Effector memory CD8-positive, alpha-beta T cell (primary cell): ENCODE data around the gene OR2M7.
"Not testable (repeated sequence)": the region's sequence is repeated elsewhere in the genome, so short reads cannot be mapped to it uniquely, and the experiment has no call there.

Experiments
- ATAC-seq: fragments of 150-1000 bp; cut with Tn5 transposase; replicated peaks from 2 replicates; pipeline ENCODE4 v1.10.0; 2021; ENCODE audit warnings: mild to moderate bottlenecking, moderate library complexity
- DNase-seq, 3 experiments: peaks; one replicate each; pipeline ENCODE4 v3.0.0; 2021
- H3K27ac Mint-ChIP-seq, 2 donors: one replicate each; pipeline ENCODE4 v1.8.0; 2022; ENCODE audit warnings: mild to moderate bottlenecking in 2 of 2, mixed read lengths in 2 of 2, moderate library complexity in 2 of 2
- H3K27me3 Mint-ChIP-seq, 2 donors: one replicate each; pipeline ENCODE4 v1.8.0; 2022; ENCODE audit warnings: mixed read lengths in 2 of 2
- H3K36me3 Mint-ChIP-seq: one replicate; pipeline ENCODE4 v1.8.0; 2022; ENCODE audit warnings: mild to moderate bottlenecking, moderate library complexity, mixed read lengths; ENCODE audit not compliant: insufficient read depth
- H3K4me1 Mint-ChIP-seq, 2 donors: one replicate each; pipeline ENCODE4 v1.8.0; 2022; ENCODE audit warnings: low read depth in 2 of 2, mixed read lengths in 2 of 2
- H3K4me3 Mint-ChIP-seq, 2 donors: one replicate each; pipeline ENCODE4 v1.8.0; 2022; ENCODE audit warnings: mild to moderate bottlenecking in 2 of 2, mixed read lengths in 2 of 2, moderate library complexity in 2 of 2
- H3K9me3 Mint-ChIP-seq, 2 donors: one replicate each; pipeline ENCODE4 v1.8.0; 2022; ENCODE audit warnings: mixed read lengths in 2 of 2
- total RNA-seq, 9 experiments: gene quantifications; one replicate each; lab custom pipeline; 2026; lab: John Stamatoyannopoulos, UW

OR2M7 gene, protein sequence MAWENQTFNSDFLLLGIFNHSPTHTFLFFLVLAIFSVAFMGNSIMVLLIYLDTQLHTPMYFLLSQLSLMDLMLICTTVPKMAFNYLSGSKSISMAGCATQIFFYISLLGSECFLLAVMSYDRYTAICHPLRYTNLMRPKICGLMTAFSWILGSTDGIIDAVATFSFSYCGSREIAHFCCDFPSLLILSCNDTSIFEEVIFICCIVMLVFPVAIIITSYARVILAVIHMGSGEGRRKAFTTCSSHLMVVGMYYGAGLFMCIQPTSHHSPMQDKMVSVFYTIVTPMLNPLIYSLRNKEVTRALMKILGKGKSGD
- 0 reads per million in 9 experiments for total RNA-seq

DNA sequence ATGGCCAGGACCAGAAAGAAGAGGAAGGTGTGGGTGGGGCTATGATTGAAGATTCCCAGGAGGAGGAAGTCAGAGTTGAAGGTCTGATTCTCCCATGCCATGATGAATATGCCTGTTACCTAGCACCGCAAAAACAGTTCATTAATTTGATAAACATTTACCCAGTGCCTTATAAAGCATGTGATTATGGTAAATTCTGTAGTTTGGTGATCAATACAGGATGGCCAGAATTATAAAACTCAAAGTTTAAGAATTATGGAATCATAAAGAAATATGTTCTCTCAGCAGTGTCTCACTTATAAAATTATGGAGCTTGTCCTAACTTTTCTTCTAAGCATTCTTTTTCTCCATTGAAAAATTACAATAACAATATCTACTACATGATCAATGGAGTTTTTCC, at the start of gene OR2M7:
Gene OR2M7 (minus strand): TSS at position 101 of the 400 bp plus-strand sequence. CDS start 0 bp downstream, at position 101.
- Mint-ChIP-seq H3K27ac (no peak within 1 kb of the TSS), H3K27me3 (no peaks in the 10 kb centered on the region), H3K4me1 (no peaks in the 10 kb centered on the region), H3K4me3 (no peak within 1 kb of the TSS), H3K9me3 (peaks cover 5 to 19% of the 10 kb centered on the region in 2 donors), H3K36me3 (no peaks in the 10 kb centered on the region)
- no peak for DNase-seq
- ATAC-seq, result no peak

DNA sequence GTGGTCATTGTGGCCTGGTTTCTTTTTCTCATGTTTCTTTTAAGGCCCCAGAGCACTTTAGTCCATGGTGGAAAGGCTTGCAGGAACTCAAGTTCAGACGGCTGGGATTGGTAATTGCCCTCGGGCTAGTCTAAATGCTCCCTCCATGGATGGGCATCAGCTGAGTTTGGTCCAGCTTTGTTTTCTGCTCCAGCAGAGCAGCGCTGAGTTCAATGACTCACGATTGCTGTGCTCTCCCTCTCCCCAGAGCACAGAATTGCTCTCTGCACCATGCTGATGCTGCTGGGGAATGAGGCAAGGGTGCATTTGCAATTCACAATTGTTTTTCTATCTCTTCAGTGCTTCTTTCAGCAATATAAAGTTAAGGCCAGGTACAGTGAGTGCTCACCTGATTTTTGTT, 49.4 kb upstream of the OR2M7 start:
- no peak for DNase-seq
- Mint-ChIP-seq H3K27ac (no peak overlapping the region), H3K36me3 (no peaks in the 10 kb centered on the region)

GRCh38 chr1:248372394-248372793, 48.0 kb upstream of the OR2M7 start:
- no peaks in the 10 kb centered on the region for H3K27me3 Mint-ChIP-seq
- no peak for ATAC-seq
- no peaks in the 10 kb centered on the region for H3K4me1 Mint-ChIP-seq
- H3K4me3 Mint-ChIP-seq, result no peak overlapping the region
- no peaks in the 10 kb centered on the region for H3K9me3 Mint-ChIP-seq
- H3K27ac Mint-ChIP-seq, result no peak overlapping the region
- no peaks in the 10 kb centered on the region for H3K36me3 Mint-ChIP-seq
- DNase-seq, result no peak

More for the DNA sequence above, 49.4 kb upstream of the OR2M7 start:
- no peak for ATAC-seq
- Mint-ChIP-seq H3K4me1 (no peaks in the 10 kb centered on the region), H3K9me3 (no peaks in the 10 kb centered on the region), H3K27me3 (no peaks in the 10 kb centered on the region), H3K4me3 (no peak overlapping the region)

DNA sequence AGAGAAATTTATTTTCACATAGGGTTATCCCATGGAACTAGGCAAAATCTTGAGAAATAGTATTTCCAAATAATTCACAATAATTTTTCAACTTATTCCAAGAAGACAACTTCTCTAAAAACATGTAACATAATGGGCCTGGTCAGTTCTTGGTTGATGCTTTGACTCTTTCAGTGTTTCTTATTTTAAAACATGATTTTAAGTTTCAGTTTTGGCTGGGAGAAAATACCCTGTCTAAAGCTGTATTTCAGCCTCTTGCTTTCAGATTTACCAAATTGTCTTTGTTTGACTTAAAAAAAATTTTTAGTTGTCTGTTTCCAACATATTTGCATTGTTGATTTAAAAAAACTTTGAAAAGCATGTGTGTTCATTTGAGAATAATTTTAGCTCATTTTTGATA, 42.2 kb upstream of the OR2M7 start:
- Mint-ChIP-seq H3K36me3 (no peaks in the 10 kb centered on the region), H3K9me3 (peaks cover 0 to 9% of the 10 kb centered on the region in 2 donors), H3K27me3 (peaks cover 11 to 12% of the 10 kb centered on the region in 2 donors), H3K4me1 (no peaks in the 10 kb centered on the region), H3K4me3 (no peak overlapping the region), H3K27ac (no peak overlapping the region)
- DNase-seq, result no peak
- ATAC-seq, result no peak

DNA sequence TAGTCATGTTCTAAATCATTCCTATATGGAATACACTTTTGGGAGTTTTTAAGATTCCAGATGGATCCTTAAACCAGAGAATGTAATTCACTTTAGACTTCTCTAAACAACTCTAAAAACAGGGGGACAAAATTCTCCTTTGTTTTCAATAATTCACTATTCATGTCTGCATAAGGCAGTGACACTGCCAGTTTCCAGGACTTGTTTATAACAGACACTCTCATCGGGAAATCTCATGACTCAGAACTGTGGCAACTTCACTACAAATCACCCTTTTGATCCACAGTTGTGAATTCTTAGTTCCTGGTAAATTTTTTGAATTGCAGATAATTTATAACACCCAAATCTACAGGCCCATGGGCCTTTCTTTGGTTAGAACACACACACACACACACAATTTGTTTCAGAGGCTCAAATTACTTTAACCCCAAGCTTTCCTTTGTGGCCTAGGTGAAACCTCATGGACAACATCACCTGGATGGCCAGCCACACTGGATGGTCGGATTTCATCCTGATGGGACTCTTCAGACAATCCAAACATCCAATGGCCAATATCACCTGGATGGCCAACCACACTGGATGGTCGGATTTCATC, 36.9 kb upstream of the OR2M7 start, which contains the start of gene OR2T4:
Gene OR2T4 (plus strand): TSS at position 545 of the 595 bp plus-strand sequence. CDS start 0 bp downstream, at position 545.
- DNase-seq, result no peak
- Mint-ChIP-seq H3K36me3 (no peaks in the 10 kb centered on the region), H3K27me3 (peaks cover 12 to 15% of the 10 kb centered on the region in 2 donors), H3K9me3 (peaks cover 0 to 9% of the 10 kb centered on the region in 2 donors), H3K27ac (no peak within 1 kb of the TSS), H3K4me1 (no peaks in the 10 kb centered on the region), H3K4me3 (no peak within 1 kb of the TSS)
- no peak for ATAC-seq

DNA sequence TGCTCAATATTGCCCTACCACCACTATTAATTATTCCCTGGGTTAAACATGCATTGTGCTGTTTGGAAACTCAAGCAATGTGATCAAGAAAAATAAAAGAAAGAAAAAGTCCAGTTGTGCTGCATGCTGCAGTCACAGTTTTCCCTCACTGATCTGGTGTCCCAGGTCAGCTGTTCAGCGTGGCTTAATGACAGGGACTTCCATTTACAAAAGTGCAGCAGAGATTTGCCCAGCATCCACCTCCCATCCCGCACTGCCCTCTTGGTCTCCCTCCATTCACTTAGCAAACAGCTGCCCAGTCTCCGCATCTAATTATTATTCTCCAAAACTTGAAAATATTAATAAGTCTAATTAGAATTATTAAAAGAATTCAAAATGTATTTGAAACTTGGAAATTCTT, 35.0 kb upstream of the OR2M7 start:
- ATAC-seq (no peak), DNase-seq (no peak)
- H3K9me3 Mint-ChIP-seq, result peaks cover 0 to 9% of the 10 kb centered on the region in 2 donors
- peaks cover 12 to 15% of the 10 kb centered on the region in 2 donors for H3K27me3 Mint-ChIP-seq
- H3K36me3 Mint-ChIP-seq, result no peaks in the 10 kb centered on the region
- H3K4me3 Mint-ChIP-seq, result no peak overlapping the region
- no peak overlapping the region for H3K27ac Mint-ChIP-seq
- no peaks in the 10 kb centered on the region for H3K4me1 Mint-ChIP-seq

DNA sequence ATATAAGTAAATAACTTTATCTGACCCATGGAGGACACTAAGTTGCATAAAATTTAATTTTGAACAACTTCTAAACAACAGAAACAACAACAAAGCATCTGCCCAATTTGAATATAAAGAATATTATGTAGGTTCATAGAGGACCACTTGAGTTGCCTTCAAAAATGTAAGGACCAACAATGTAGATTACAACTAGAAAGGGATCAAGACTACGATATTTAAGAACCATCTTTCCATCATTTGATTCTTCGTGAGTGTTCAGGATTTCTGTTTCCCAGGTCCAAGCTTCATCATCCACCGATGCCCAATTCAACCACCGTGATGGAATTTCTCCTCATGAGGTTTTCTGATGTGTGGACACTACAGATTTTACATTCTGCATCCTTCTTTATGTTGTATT, 24.1 kb upstream of the OR2M7 start, which contains the start of gene OR14C36:
Gene OR14C36 (plus strand): TSS at position 301 of the 400 bp plus-strand sequence. CDS start 0 bp downstream, at position 301.
- H3K4me3 Mint-ChIP-seq, result no peak within 1 kb of the TSS
- peaks cover 0 to 11% of the 10 kb centered on the region in 2 donors for H3K27me3 Mint-ChIP-seq
- H3K9me3 Mint-ChIP-seq, result peaks cover 4 to 7% of the 10 kb centered on the region in 2 donors
- ATAC-seq, result no peak
- no peaks in the 10 kb centered on the region for H3K4me1 Mint-ChIP-seq
- no peaks in the 10 kb centered on the region for H3K36me3 Mint-ChIP-seq
- DNase-seq, result no peak
- H3K27ac Mint-ChIP-seq, result no peak within 1 kb of the TSS

- no peak for ATAC-seq
- H3K4me1 Mint-ChIP-seq, result no peaks in the 10 kb centered on the region
- H3K4me3 Mint-ChIP-seq, result no peak overlapping the region
- no peaks in the 10 kb centered on the region for H3K27me3 Mint-ChIP-seq
- no peak overlapping the region for H3K27ac Mint-ChIP-seq
- H3K9me3 Mint-ChIP-seq, result peaks cover 7 to 8% of the 10 kb centered on the region in 2 donors
- no peak for DNase-seq
- H3K36me3 Mint-ChIP-seq, result no peaks in the 10 kb centered on the region
These were observed 19.1 kb upstream of the OR2M7 start for GRCh38 chr1:248343451-248343850.

- DNase-seq (no peak), ATAC-seq (no peak)
- no peaks in the 10 kb centered on the region for H3K36me3 Mint-ChIP-seq
- H3K27me3 Mint-ChIP-seq, result no peaks in the 10 kb centered on the region
- H3K4me3 Mint-ChIP-seq, result no peak overlapping the region
- no peak overlapping the region for H3K27ac Mint-ChIP-seq
- peaks cover 1 to 13% of the 10 kb centered on the region in 2 donors for H3K9me3 Mint-ChIP-seq
- no peaks in the 10 kb centered on the region for H3K4me1 Mint-ChIP-seq
These were observed 7.6 kb downstream of the OR2M7 start for GRCh38 chr1:248316796-248317195.

- not testable (repeated sequence) for ATAC-seq
These were observed 17.6 kb downstream of the OR2M7 start for GRCh38 chr1:248306740-248307139.

DNA sequence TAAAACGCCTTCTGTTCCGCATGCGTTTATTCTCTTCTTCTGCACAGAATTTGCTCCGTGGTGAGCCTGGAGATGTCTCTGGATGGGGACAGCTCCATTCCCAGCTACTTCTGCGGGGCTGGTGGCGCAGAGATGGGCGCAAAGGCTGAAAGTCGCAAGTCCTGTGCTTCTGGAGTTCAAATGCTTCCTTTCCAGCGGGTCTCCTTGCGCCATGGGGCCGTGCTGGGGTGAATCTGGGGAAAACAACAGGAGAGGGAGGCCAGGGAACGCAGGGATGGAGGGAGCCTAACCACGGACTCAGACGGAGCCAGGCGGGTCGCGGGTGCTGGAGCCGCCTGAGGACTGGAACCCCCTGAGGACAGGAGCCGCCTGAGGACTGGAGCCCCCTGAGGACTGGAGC, 18.3 kb downstream of the OR2M7 start:
- DNase-seq, result no peak
- ATAC-seq, result no peak
- no peak overlapping the region for H3K27ac Mint-ChIP-seq
- no peaks in the 10 kb centered on the region for H3K4me1 Mint-ChIP-seq
- no peaks in the 10 kb centered on the region for H3K36me3 Mint-ChIP-seq
- no peaks in the 10 kb centered on the region for H3K27me3 Mint-ChIP-seq
- H3K4me3 Mint-ChIP-seq, result no peak overlapping the region
- H3K9me3 Mint-ChIP-seq, result peaks cover 0 to 2% of the 10 kb centered on the region in 2 donors

More at GRCh38 chr1:248306740-248307139, 17.6 kb downstream of the OR2M7 start:
- not testable (repeated sequence) for DNase-seq, H3K27ac Mint-ChIP-seq, H3K36me3 Mint-ChIP-seq, H3K4me1 Mint-ChIP-seq, H3K4me3 Mint-ChIP-seq, H3K9me3 Mint-ChIP-seq, H3K27me3 Mint-ChIP-seq

GRCh38 chr1:248305672-248306071, 18.7 kb downstream of the OR2M7 start:
- not testable (repeated sequence) for H3K4me3 Mint-ChIP-seq, DNase-seq, H3K9me3 Mint-ChIP-seq, H3K27ac Mint-ChIP-seq, H3K27me3 Mint-ChIP-seq, ATAC-seq, H3K36me3 Mint-ChIP-seq, H3K4me1 Mint-ChIP-seq

GRCh38 chr1:248303324-248303723, 21.0 kb downstream of the OR2M7 start, which contains the start of gene OR2T12:
OR2T12 (minus strand) TSS chr1:248303424; CDS start chr1:248295578, 7,846 bp downstream.
- DNase-seq, result no peak
- Mint-ChIP-seq H3K27me3 (no peaks in the 10 kb centered on the region), H3K4me3 (no peak within 1 kb of the TSS), H3K27ac (no peak within 1 kb of the TSS), H3K9me3 (peaks cover 0 to 2% of the 10 kb centered on the region in 2 donors), H3K4me1 (no peaks in the 10 kb centered on the region), H3K36me3 (no peaks in the 10 kb centered on the region)
- no peak for ATAC-seq

GRCh38 chr1:248288391-248288790, 36.0 kb downstream of the OR2M7 start:
- H3K4me3 Mint-ChIP-seq, result no peak overlapping the region
- no peak for DNase-seq
- peaks cover 0 to 6% of the 10 kb centered on the region in 2 donors for H3K9me3 Mint-ChIP-seq
- no peaks in the 10 kb centered on the region for H3K36me3 Mint-ChIP-seq
- H3K27me3 Mint-ChIP-seq, result no peaks in the 10 kb centered on the region
- no peak overlapping the region for H3K27ac Mint-ChIP-seq
- no peaks in the 10 kb centered on the region for H3K4me1 Mint-ChIP-seq
- ATAC-seq, result no peak
